ENCODE results near the gene LCE3B.

DNA sequence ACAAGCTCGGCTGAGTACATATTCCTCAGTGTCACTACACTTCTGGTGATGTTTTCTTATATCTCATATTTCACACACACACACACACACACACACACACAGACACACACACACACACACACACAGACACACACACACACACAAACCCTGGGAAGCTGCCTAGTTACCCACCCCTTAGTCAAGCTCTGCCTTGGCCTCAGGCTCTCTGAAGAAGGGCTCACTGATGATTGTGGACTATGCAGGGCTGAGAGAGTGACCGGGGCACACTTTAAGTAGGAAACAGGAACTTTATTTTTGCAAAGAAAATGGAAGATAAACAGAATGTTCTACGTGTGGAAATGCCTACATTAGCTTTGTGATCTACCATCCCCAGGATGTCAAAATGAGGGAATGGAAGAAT lies 30.3 kb downstream of the LCE3B start:
- TF ChIP-seq, protein P1, sequence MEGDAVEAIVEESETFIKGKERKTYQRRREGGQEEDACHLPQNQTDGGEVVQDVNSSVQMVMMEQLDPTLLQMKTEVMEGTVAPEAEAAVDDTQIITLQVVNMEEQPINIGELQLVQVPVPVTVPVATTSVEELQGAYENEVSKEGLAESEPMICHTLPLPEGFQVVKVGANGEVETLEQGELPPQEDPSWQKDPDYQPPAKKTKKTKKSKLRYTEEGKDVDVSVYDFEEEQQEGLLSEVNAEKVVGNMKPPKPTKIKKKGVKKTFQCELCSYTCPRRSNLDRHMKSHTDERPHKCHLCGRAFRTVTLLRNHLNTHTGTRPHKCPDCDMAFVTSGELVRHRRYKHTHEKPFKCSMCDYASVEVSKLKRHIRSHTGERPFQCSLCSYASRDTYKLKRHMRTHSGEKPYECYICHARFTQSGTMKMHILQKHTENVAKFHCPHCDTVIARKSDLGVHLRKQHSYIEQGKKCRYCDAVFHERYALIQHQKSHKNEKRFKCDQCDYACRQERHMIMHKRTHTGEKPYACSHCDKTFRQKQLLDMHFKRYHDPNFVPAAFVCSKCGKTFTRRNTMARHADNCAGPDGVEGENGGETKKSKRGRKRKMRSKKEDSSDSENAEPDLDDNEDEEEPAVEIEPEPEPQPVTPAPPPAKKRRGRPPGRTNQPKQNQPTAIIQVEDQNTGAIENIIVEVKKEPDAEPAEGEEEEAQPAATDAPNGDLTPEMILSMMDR (IDR thresholded peaks at IDR 0.05; ENCODE audit: low read length), result no peak
- TF ChIP-seq EZH2 (IDR thresholded peaks at IDR 0.05; ENCODE audit: borderline replicate concordance, low read length), result no peak
